NCI-H1436 treated with DMSO at 0.1 percent for 48 hours (cell line): Measurements from ENCODE around the gene NUDT5.
"Not testable (repeated sequence)": the region's sequence is repeated elsewhere in the genome, so short reads cannot be mapped to it uniquely, and the experiment has no call there.

Experiments used
- DNase-seq: peaks from one replicate; lab custom pipeline; 2025; lab: John Stamatoyannopoulos, UW

NUDT5 gene

GRCh38 chr10:12202226-12202625, 6.5 kb upstream of the NUDT5 start:
- DNase-seq = no peak

DNA sequence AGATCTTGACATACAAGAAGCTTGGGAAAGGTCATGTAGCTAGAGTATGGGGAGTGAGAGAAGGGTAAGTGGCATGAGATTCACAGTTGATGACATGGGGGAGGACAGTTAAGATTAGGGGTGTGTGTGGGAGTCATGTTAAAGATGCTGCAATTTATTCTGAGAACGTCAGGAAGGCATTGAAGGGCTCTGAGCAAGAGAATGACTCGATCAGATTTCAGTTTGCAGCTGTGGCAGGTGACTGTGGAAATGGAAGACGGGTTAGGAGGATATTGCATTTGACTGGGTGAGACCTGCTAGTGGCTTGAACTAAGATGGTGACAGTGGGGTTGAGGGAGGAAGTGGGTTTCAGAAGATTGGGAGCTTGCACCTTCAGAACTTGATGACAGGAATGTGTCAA, 5.9 kb upstream of the NUDT5 start:
- DNase-seq = no peak

DNA sequence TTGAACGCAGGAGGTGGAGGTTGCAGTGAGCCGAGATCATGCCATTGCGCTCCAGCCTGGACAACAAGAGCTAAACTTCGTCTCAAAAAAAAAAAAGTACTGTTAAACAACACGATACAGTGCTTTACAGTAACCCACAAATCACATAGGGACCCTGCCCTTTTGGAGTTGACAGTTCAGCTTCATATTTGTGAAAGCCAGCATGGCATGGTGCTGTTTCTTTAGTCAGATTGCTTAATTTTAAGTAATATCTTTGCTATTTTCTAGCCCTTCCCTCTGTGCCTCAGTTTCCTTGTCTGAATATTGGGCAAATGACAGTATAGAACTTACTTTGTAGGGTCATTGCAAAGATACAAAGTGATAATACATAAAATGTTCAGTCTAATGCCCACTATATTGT, 5.2 kb upstream of the NUDT5 start:
- no peak for DNase-seq

- no peak for DNase-seq
Measured at GRCh38 chr10:12198156-12198555, 2.5 kb upstream of the NUDT5 start.

- no peak for DNase-seq
Measured at GRCh38 chr10:12196531-12197211, 980 bp upstream of the NUDT5 start.

DNA sequence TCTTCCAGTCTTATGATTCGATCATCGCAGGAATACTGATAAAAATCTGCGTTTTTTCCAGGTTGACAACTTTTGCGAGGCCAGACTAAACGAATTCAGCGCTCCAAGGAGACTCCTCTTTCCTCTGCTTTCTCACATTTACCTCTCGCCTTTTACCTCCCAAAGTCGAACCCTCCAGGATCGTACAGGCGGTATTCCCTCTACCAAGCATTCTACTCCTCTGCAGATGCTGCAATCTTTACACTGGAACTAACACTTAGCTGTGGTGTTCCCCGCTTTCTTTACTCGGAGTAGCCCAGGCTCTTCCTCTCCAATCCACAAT, 449 bp downstream of the NUDT5 start:
- DNase-seq = no peak

GRCh38 chr10:12194752-12195271, 879 bp downstream of the NUDT5 start:
- DNase-seq = no peak

DNA sequence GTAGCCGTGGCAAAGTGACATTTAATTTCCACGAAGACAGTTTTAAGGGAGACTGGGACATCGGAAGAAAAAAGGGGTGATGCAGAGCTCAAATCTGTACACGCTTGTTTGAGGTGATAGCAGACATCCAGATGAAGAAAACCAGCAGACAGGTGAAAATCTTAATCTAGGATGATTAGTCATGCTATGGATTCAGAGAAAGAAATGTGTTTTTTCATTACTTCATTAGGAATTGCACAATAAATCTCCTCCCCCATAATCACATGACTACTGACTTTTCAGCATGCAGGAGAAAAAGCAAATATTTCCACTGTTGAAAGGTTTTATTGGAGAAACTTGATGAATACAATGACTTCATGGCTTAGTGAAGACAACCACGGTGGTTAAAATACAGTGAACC, 2.5 kb downstream of the NUDT5 start:
- no peak for DNase-seq

- DNase-seq = no peak
Measured at GRCh38 chr10:12191715-12192114, 4.0 kb downstream of the NUDT5 start.

- DNase-seq = no peak
Measured at GRCh38 chr10:12189426-12189825, 6.3 kb downstream of the NUDT5 start.

GRCh38 chr10:12188656-12189055, 7.0 kb downstream of the NUDT5 start:
- no peak for DNase-seq

DNA sequence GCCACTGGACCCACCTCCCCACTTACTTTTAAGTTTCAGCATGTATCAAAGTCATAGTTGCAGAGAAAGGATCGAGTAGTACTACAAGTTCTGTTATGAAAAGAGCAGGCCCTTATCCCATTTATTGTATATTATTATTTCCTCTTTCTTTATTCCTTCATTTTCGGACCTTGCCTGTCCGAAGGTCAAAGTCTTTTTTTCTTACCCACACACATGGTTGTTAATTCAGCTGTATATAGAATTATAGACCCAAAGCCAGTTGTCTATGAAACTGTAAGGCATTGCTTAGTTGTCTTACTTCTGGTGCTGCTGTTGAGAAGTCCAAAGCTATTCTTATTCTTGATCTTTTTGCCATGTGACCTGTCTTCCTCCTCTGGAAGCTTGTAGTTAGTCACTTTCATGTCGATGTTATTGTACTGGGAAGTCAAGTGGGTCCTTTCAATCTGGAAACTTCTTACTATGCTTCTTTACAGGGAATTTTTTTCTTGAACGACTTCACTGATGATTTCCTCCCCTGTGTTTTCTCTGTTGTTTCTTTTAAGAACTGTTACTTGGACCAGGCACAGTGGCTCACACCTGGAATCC, 8.3 kb downstream of the NUDT5 start:
- no peak for DNase-seq

- DNase-seq = no peak
Measured at GRCh38 chr10:12186323-12186722, 9.4 kb downstream of the NUDT5 start.

DNA sequence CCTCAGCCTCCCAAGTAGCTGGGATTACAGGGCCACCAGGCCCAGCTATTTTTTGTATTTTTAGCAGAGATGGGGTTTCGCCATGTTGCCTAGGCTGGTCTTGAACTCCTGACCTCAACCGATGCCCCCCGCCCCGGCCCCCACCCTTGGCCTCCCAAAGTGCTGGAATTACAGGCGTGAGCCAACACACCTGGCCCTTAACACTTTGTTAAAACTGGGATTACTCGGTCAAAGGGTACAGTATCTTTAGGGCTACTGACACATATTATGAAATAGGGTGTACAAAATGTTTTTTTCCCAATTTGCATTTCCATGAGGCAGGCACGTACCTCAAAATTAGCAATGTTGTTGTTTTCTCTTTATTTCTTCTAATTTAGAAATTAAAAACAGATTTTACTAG, 11.5 kb downstream of the NUDT5 start:
- no peak for DNase-seq

- DNase-seq = no peak
Measured at GRCh38 chr10:12181065-12181775, 14.5 kb downstream of the NUDT5 start.

- DNase-seq = no peak
Measured at GRCh38 chr10:12180221-12180974, 15.3 kb downstream of the NUDT5 start.

- DNase-seq = no peak
Measured at GRCh38 chr10:12179606-12180170, 16.0 kb downstream of the NUDT5 start.

DNA sequence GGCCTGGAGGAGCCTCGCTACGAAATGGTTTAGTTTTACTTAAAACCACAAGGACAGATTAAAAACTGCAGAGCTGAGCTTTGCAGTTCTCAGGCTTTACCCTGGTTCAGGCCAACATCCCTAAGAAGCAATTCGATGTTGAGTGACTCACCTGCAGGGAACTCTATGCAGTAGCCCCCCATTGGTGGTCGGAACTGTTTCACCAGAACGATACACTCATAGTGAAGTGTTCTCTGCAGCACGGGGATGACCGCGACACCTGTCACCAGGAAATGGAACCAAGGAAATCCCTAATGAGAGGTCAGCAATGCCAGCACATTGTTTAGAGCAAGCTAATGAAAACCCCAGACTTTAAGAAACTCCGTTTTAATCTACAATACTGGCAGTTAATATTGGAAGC, 18.0 kb downstream of the NUDT5 start:
- DNase-seq = no peak

GRCh38 chr10:12171512-12171911, 24.2 kb downstream of the NUDT5 start:
- not testable (repeated sequence) for DNase-seq

GRCh38 chr10:12165999-12166775, 29.5 kb downstream of the NUDT5 start:
- no peak for DNase-seq

DNA sequence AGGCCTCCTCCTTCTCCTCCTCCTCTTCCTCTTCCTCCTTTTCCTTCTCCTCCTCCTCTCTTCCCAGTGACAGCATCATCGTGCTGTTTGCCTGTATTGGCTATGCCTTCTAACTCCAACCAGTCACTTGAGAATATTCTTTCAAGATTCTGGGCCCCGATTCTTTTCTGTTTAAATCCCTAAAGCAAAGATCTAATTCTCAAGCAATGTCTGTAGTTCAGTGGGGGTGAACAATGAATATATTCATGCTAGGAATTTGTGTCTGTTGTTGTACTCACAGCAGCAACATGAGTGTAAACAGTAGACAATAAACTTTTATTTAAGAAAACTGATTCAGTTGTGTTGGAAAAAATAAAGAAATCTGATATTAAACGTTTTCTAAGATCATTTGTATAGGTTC, 30.7 kb downstream of the NUDT5 start:
- DNase-seq = no peak

DNA sequence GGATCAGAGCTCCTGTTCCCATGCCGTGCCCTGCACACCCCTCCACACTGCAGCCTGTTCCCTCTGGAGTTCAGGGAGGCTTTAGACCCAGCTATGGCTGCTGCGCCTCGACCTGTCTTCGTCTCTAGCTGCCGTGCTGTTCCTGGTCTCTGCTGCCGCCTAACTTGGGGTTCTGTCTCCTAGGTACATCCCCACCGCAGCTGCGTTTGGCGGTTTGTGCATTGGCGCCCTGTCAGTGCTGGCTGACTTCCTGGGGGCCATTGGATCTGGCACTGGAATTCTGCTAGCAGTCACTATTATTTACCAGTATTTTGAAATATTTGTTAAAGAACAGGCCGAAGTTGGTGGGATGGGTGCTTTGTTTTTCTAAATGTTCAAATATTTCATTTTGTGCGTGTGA, 31.6 kb downstream of the NUDT5 start:
- DNase-seq = no peak
